Ishikawa (cell line): ENCODE results near the gene WFIKKN1.

Experiments used
- CEBPB ChIP-seq: IDR thresholded peaks from 2 replicates; pipeline ENCODE4 v1.6.1; 2012
- CREB1 ChIP-seq: IDR thresholded peaks from 2 replicates; pipeline ENCODE4 v1.6.1; 2012; ENCODE audit warnings: low read depth
- EGR1 ChIP-seq: IDR thresholded peaks from 2 replicates; pipeline ENCODE4 v1.6.1; 2012
- EP300 ChIP-seq: IDR thresholded peaks from 2 replicates; pipeline ENCODE4 v1.6.1; 2012; ENCODE audit warnings: borderline replicate concordance
- FOXM1 ChIP-seq: IDR thresholded peaks from 2 replicates; pipeline ENCODE4 v1.6.1; 2012; ENCODE audit warnings: low read depth, borderline replicate concordance
- NFIC ChIP-seq: IDR thresholded peaks from 2 replicates; pipeline ENCODE4 v1.6.1; 2012
- RAD21 ChIP-seq: IDR thresholded peaks from 2 replicates; pipeline ENCODE4 v1.6.1; 2012; ENCODE audit warnings: low read depth
- TAF1 ChIP-seq: IDR thresholded peaks from 2 replicates; pipeline ENCODE4 v1.6.1; 2012; ENCODE audit warnings: low read depth, mild to moderate bottlenecking
- TCF12 ChIP-seq: IDR thresholded peaks from 2 replicates; pipeline ENCODE4 v1.6.1; 2012; ENCODE audit warnings: low read depth
- TEAD4 ChIP-seq: IDR thresholded peaks from 2 replicates; pipeline ENCODE4 v1.6.1; 2012
- YY1 ChIP-seq: IDR thresholded peaks from 2 replicates; pipeline ENCODE4 v1.6.1; 2012; ENCODE audit warnings: low read depth
- ZBTB7A ChIP-seq: IDR thresholded peaks from 2 replicates; pipeline ENCODE4 v1.6.1; 2012; ENCODE audit warnings: low read depth
- TF ChIP-seq, protein P1 (sequence below): IDR thresholded peaks from 2 replicates; pipeline ENCODE4 v1.6.1; 2012
- TF ChIP-seq, protein P2 (sequence below): IDR thresholded peaks from 2 replicates; pipeline ENCODE4 v1.6.1; 2012
- TF ChIP-seq, protein P3 (sequence below): IDR thresholded peaks from 2 replicates; pipeline ENCODE4 v1.6.1; 2012; ENCODE audit warnings: low read depth, mild to moderate bottlenecking

The WFIKKN1 gene

DNA sequence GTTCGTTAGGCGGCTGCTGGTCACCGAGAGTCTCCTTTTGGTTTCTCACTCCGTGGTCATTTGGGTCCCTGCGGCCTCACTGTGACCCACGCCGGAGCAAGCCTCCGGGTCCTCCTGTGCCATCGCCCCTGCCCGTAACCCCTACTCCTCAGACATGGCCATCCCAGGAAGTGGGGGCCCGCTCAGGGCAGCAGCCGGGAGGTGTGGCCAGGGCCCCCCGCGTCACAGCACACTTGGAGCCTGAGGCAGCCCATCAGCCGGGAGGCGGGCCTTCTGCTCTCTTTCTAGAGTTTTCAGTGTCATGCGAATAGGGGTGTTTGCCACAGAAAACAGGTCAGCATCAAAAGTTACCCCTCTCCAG is 7.9 kb upstream of the WFIKKN1 start:
- TF ChIP-seq EGR1 (no peak), YY1 (no peak), EP300 (no peak), TAF1 (no peak), FOXM1 (no peak), CEBPB (no peak), TEAD4 (no peak), RAD21 (no peak), NFIC (no peak), CREB1 (no peak)
- TF ChIP-seq, protein P1, sequence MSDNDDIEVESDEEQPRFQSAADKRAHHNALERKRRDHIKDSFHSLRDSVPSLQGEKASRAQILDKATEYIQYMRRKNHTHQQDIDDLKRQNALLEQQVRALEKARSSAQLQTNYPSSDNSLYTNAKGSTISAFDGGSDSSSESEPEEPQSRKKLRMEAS, result no peak

DNA sequence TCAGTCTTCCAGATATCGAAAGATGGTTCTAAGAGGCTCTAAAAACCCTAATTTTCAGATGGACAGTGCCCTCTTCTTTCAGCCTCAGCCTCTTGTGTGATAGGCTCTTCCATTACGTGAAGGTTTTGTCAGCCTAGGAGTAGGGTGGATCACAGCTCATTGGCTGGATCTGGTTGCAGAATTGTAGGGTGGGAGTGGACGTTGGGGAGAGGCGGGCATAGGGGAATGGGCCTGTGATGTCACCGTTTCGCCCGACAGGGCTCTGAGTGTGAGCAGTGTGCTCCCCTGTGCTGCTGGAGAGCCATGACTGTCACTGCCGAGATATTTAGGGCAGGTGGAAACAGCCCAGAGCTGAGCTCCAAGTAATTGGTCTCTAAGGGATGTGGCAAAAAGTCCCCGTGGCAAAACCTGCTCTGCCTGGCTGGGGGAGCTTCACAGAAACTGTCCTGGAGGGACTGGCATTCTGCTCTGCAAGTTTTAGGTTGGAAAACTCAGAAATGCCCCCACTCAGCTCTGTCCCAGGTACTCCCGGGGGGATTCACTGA is 6.2 kb upstream of the WFIKKN1 start:
- TF ChIP-seq, protein P2, sequence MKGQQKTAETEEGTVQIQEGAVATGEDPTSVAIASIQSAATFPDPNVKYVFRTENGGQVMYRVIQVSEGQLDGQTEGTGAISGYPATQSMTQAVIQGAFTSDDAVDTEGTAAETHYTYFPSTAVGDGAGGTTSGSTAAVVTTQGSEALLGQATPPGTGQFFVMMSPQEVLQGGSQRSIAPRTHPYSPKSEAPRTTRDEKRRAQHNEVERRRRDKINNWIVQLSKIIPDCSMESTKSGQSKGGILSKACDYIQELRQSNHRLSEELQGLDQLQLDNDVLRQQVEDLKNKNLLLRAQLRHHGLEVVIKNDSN, result no peak
- TF ChIP-seq NFIC, result no peak
- TF ChIP-seq, protein P1, result no peak
- TF ChIP-seq CEBPB, result no peak
- TF ChIP-seq TAF1, result no peak
- no peak for TF ChIP-seq EGR1
- TF ChIP-seq CREB1, result no peak
- TF ChIP-seq TEAD4, result no peak
- TF ChIP-seq TCF12, result no peak
- TF ChIP-seq, protein P3, sequence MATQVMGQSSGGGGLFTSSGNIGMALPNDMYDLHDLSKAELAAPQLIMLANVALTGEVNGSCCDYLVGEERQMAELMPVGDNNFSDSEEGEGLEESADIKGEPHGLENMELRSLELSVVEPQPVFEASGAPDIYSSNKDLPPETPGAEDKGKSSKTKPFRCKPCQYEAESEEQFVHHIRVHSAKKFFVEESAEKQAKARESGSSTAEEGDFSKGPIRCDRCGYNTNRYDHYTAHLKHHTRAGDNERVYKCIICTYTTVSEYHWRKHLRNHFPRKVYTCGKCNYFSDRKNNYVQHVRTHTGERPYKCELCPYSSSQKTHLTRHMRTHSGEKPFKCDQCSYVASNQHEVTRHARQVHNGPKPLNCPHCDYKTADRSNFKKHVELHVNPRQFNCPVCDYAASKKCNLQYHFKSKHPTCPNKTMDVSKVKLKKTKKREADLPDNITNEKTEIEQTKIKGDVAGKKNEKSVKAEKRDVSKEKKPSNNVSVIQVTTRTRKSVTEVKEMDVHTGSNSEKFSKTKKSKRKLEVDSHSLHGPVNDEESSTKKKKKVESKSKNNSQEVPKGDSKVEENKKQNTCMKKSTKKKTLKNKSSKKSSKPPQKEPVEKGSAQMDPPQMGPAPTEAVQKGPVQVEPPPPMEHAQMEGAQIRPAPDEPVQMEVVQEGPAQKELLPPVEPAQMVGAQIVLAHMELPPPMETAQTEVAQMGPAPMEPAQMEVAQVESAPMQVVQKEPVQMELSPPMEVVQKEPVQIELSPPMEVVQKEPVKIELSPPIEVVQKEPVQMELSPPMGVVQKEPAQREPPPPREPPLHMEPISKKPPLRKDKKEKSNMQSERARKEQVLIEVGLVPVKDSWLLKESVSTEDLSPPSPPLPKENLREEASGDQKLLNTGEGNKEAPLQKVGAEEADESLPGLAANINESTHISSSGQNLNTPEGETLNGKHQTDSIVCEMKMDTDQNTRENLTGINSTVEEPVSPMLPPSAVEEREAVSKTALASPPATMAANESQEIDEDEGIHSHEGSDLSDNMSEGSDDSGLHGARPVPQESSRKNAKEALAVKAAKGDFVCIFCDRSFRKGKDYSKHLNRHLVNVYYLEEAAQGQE, result no peak
- TF ChIP-seq RAD21, result no peak
- TF ChIP-seq ZBTB7A, result no peak
- TF ChIP-seq FOXM1, result no peak

DNA sequence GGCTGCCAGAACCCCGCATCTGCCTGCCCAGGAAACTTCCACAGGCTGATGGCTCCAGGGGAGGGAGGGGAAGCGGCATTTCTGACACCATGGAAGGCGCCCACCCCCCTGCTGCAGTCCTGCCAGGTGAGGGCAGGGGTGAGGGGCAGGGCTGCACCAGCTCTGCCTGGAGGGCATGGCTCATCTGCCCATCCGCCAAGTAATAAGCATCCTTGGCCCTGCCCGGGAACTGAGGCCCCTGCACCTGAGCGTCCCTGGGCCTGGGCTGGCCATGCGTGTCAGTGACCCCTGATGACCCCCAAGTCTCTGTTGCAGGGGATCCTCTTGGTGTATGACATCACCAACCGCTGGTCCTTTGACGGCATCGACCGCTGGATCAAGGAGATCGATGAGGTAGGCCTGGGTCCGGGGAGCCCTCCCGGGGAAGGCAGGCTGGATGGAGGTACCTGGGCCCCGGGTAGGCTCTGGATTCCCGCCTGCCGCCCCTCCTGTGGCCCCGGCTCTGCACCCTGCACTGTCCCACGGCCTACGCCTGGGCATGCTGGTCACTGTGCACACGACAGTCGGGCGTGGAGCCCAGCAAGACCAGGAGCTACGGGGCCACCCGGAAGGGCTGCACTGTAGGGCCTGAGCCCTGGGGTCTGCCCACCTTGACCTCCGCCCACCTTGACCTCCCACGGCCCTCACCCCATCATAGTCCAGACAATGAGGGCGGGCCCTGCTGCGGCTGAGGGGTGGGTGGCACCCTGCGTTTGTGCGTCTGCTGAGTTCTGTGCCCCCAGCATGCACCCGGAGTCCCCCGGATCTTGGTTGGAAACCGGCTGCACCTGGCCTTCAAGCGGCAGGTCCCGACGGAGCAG is 5.4 kb upstream of the WFIKKN1 start:
- TF ChIP-seq, protein P3, result no peak
- TF ChIP-seq CREB1 (no peak), EGR1 (no peak), ZBTB7A (no peak), CEBPB (no peak), YY1 (no peak), EP300 (no peak), TCF12 (no peak), NFIC (no peak), TAF1 (no peak), TEAD4 (no peak), RAD21 (no peak), FOXM1 (no peak)
- TF ChIP-seq, protein P2, result no peak
- TF ChIP-seq, protein P1, result no peak

DNA sequence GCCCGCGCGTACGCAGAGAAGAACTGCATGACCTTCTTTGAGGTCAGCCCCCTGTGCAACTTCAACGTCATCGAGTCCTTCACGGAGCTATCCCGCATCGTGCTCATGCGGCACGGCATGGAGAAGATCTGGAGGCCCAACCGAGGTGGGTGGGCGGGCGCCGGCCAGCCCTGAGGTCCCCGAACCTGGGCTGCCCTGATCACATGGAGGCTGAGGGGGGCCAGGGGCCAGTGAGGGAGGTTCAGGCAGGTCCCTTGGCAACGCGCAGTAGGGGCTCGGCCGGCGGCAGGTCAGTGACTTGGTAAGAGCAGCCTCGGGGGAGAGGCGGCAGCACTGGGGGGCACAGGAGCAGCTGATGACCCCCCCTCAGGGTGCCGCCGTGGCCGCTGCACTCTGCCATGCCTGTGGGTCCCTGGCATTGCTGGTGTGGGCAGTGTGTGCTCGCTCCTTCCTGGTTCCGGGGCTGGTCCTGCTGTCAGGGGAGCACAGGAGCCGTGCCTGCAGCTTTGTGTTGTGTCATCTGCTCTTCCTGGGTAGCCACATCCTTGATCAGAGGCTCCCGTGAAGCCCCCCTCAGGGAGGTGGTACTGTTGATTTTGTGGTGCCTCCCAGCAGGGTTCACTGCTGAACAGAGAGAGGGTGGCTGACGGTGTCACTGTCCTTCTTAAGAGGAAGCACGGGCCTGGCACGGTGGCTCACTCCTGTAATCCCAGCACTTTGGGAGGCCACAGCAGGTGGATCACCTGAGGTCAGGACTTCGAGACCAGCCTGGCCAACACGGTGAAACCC is 4.6 kb upstream of the WFIKKN1 start:
- no peak for TF ChIP-seq FOXM1
- no peak for TF ChIP-seq EP300
- no peak for TF ChIP-seq TCF12
- no peak for TF ChIP-seq ZBTB7A
- TF ChIP-seq TAF1, result no peak
- TF ChIP-seq, protein P2, result no peak
- no peak for TF ChIP-seq CEBPB
- TF ChIP-seq RAD21, result no peak
